ENCODE data around the gene NT5DC3. TPM values are rescaled to one million over a fixed set of nuclear protein-coding genes. Genes with fewer than 3 reads are reported as not detected.

Gene NT5DC3
- total and polyA plus RNA-seq, 2 of the 13 experiments (the other 11 are each of a cell fraction or from before 2014, with no cell fraction given), result 3.2 to 6.6 TPM

GRCh38 chr12:103841690-103842584, 903 bp upstream of the NT5DC3 start (continued):
- TF ChIP-seq ZFY (CRISPR knock-in tag; IDR thresholded peaks at IDR 0.05) (no peak), ZMYM3 (CRISPR knock-in tag; IDR thresholded peaks at IDR 0.05) (0 out of 2 replicates have a peak, but pooled peaks have one; percentile 35), ZNF354B (CRISPR knock-in tag; IDR thresholded peaks at IDR 0.05) (0 out of 2 replicates have a peak, but pooled peaks have one; percentile 48), MTA1 (CRISPR knock-in tag; IDR thresholded peaks at IDR 0.05; ENCODE audit: borderline replicate concordance) (peak; percentile 59; the same call in 1 of the 2 replicates), TAF1 (CRISPR knock-in tag; IDR thresholded peaks at IDR 0.05) (0 out of 2 replicates have a peak, but pooled peaks have one; percentile 14), ZNF616 (CRISPR knock-in tag; IDR thresholded peaks at IDR 0.05; ENCODE audit: low read depth) (no peak), MTF1 (CRISPR knock-in tag; IDR thresholded peaks at IDR 0.05) (no peak), ZNF12 (CRISPR knock-in tag; IDR thresholded peaks at IDR 0.05) (no peak), ZBTB7A (CRISPR knock-in tag; IDR thresholded peaks at IDR 0.05) (no peak), SYNCRIP (IDR thresholded peaks at IDR 0.05; ENCODE audit: insufficient read depth, low read depth, low read length) (no peak), CHD4 (IDR thresholded peaks at IDR 0.05; ENCODE audit: borderline replicate concordance, low read length) (no peak), TCF12 (IDR thresholded peaks at IDR 0.05) (no peak), TCF12 (CRISPR knock-in tag; IDR thresholded peaks at IDR 0.05) (no peak), ZNF713 (CRISPR knock-in tag; IDR thresholded peaks at IDR 0.05) (no peak), ELF1 (CRISPR knock-in tag; IDR thresholded peaks at IDR 0.05) (no peak), TP53 (CRISPR knock-in tag; conservative IDR thresholded peaks at IDR 0.05) (no peak), KLF6 (CRISPR knock-in tag; IDR thresholded peaks at IDR 0.05) (0 out of 2 replicates have a peak, but pooled peaks have one; percentile 2), HDAC2 (CRISPR knock-in tag; IDR thresholded peaks at IDR 0.05) (peak; percentile 23; the same call in 1 of the 2 replicates), GATAD2A (CRISPR knock-in tag; IDR thresholded peaks at IDR 0.05) (no peak), IRX3 (CRISPR knock-in tag; IDR thresholded peaks at IDR 0.05; ENCODE audit: borderline replicate concordance, low read depth) (no peak), SMAD9 (CRISPR knock-in tag; IDR thresholded peaks at IDR 0.05) (no peak), ZBTB21 (CRISPR knock-in tag; IDR thresholded peaks at IDR 0.05) (no peak), THAP9 (CRISPR knock-in tag; IDR thresholded peaks at IDR 0.05; ENCODE audit: borderline replicate concordance) (0 out of 2 replicates have a peak, but pooled peaks have one; percentile 34), KAT8 (CRISPR knock-in tag; IDR thresholded peaks at IDR 0.05) (no peak), NR1H2 (CRISPR knock-in tag; IDR thresholded peaks at IDR 0.05; ENCODE audit: borderline replicate concordance, low read depth) (no peak), ZNF772 (CRISPR knock-in tag; IDR thresholded peaks at IDR 0.05) (no peak), SP4 (CRISPR knock-in tag; IDR thresholded peaks at IDR 0.05) (no peak), ZNF350 (CRISPR knock-in tag; IDR thresholded peaks at IDR 0.05; ENCODE audit: borderline replicate concordance, low read depth) (no peak; the same call in 1 of the 2 replicates)
- TF ChIP-seq, protein P1, sequence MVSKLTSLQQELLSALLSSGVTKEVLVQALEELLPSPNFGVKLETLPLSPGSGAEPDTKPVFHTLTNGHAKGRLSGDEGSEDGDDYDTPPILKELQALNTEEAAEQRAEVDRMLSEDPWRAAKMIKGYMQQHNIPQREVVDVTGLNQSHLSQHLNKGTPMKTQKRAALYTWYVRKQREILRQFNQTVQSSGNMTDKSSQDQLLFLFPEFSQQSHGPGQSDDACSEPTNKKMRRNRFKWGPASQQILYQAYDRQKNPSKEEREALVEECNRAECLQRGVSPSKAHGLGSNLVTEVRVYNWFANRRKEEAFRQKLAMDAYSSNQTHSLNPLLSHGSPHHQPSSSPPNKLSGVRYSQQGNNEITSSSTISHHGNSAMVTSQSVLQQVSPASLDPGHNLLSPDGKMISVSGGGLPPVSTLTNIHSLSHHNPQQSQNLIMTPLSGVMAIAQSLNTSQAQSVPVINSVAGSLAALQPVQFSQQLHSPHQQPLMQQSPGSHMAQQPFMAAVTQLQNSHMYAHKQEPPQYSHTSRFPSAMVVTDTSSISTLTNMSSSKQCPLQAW (CRISPR knock-in tag; IDR thresholded peaks at IDR 0.05), result no peak

All from HepG2 (cell line).